ENCODE results near the gene ATXN1.
"Not testable (repeated sequence)": the region's sequence is repeated elsewhere in the genome, so short reads cannot be mapped to it uniquely, and the experiment has no call there.

The ATXN1 gene

GRCh38 chr6:16399695-16400094 is 361.6 kb downstream of the ATXN1 start:
- DNase-seq: no peak

- no peak for DNase-seq
Measured at GRCh38 chr6:16399158-16399557, 362.1 kb downstream of the ATXN1 start.

GRCh38 chr6:16398587-16398986 is 362.7 kb downstream of the ATXN1 start:
- no peak for DNase-seq

GRCh38 chr6:16397623-16398022 is 363.6 kb downstream of the ATXN1 start:
- no peak for DNase-seq

GRCh38 chr6:16396497-16397319 is 364.6 kb downstream of the ATXN1 start:
- DNase-seq: no peak

- no peak for DNase-seq
Measured at GRCh38 chr6:16394632-16395031, 366.6 kb downstream of the ATXN1 start.

GRCh38 chr6:16393326-16393725 is 367.9 kb downstream of the ATXN1 start:
- DNase-seq: no peak

- peak in 2 of 56 donors; percentile 4 to 11 for DNase-seq
Measured at GRCh38 chr6:16392010-16392409, 369.2 kb downstream of the ATXN1 start.

GRCh38 chr6:16391451-16391912 is 369.8 kb downstream of the ATXN1 start:
- peak in 2 of 56 donors; percentile 11 to 40 for DNase-seq

- not testable (repeated sequence) for DNase-seq
Measured at GRCh38 chr6:16390909-16391450, 370.3 kb downstream of the ATXN1 start.

- no peak for DNase-seq
Measured at GRCh38 chr6:16389642-16390041, 371.6 kb downstream of the ATXN1 start.

GRCh38 chr6:16388488-16388887 is 372.8 kb downstream of the ATXN1 start:
- DNase-seq: no peak

- DNase-seq: peak in 15 of 56 donors; percentile 3 to 72 (median 25)
Measured at GRCh38 chr6:16386057-16386456, 375.2 kb downstream of the ATXN1 start.

- no peak for DNase-seq
Measured at GRCh38 chr6:16383607-16384206, 377.6 kb downstream of the ATXN1 start.

GRCh38 chr6:16381968-16382367 is 379.3 kb downstream of the ATXN1 start:
- DNase-seq: not testable (repeated sequence)

GRCh38 chr6:16380220-16380809 is 380.9 kb downstream of the ATXN1 start:
- DNase-seq: peak in 33 of 56 donors; percentile 9 to 89 (median 41)

GRCh38 chr6:16378360-16378759 is 382.9 kb downstream of the ATXN1 start:
- DNase-seq: not testable (repeated sequence)

GRCh38 chr6:16377470-16377869 is 383.8 kb downstream of the ATXN1 start:
- peak in 2 of 56 donors; percentile 7 to 32 for DNase-seq

- DNase-seq: peak in 1 of 56 donors; percentile 19
Measured at GRCh38 chr6:16375843-16376242, 385.4 kb downstream of the ATXN1 start.

GRCh38 chr6:16375206-16375605 is 386.1 kb downstream of the ATXN1 start:
- no peak for DNase-seq

- peak in 26 of 56 donors; percentile 10 to 72 (median 34) for DNase-seq
Measured at GRCh38 chr6:16374461-16375200, 386.6 kb downstream of the ATXN1 start.

Measured in nucleus accumbens (tissue), 56 donors.